BJ (cell line): Measurements from ENCODE around the gene MRPL39. TPM values are rescaled to one million over a fixed set of nuclear protein-coding genes. Genes with fewer than 3 reads are reported as not detected.

Experiments used
- CTCF ChIA-PET: fragments of 350-600 bp; formaldehyde crosslinking; extraction: SDS; loops from one replicate; lab custom pipeline; 2021; ENCODE audit warnings: antibody characterized with exemption, inconsistent platforms; lab: Yijun Ruan, JAX
- POLR2A ChIA-PET: fragments of 300-600 bp; sonication (Branson Sonifier 250); formaldehyde crosslinking; extraction: SDS; loops from one replicate; lab custom pipeline; 2021; ENCODE audit warnings: antibody characterized with exemption; lab: Charles Lee
- DNase-seq: peaks from one replicate; pipeline ENCODE4 v3.0.0-alpha.2; 2011; ENCODE audit warnings: low read depth
- H3K27me3 ChIP-seq: 2 replicates; pipeline ENCODE4 v1.6.0; 2011; ENCODE audit warnings: low read length; ENCODE audit not compliant: control insufficient read depth, insufficient read depth
- H3K36me3 ChIP-seq: 2 replicates; pipeline ENCODE4 v1.5.1; 2011; ENCODE audit warnings: low read length; ENCODE audit not compliant: control insufficient read depth, insufficient read depth
- H3K4me3 ChIP-seq: 2 replicates; pipeline ENCODE4 v1.5.1; 2011; ENCODE audit warnings: low read depth, mild to moderate bottlenecking, control low read depth, low read length
- polyA plus RNA-seq: library from polyadenylated mRNA; depleted of rRNA; stranded (reverse); fragments of >200 nt; gene quantifications from 2 replicates; pipeline ENCODE4 v1.2.3, GENCODE V29; 2011; rRNA removed
- TF ChIP-seq, protein P1 (sequence below): IDR thresholded peaks from 2 replicates; pipeline ENCODE4 v1.5.1; 2011; ENCODE audit warnings: low read depth, mild to moderate bottlenecking, control low read depth, inconsistent platforms, low read length, moderate library complexity; ENCODE audit not compliant: insufficient read depth

Gene MRPL39
- polyA plus RNA-seq, 1 experiment, result 11.6 TPM

DNA sequence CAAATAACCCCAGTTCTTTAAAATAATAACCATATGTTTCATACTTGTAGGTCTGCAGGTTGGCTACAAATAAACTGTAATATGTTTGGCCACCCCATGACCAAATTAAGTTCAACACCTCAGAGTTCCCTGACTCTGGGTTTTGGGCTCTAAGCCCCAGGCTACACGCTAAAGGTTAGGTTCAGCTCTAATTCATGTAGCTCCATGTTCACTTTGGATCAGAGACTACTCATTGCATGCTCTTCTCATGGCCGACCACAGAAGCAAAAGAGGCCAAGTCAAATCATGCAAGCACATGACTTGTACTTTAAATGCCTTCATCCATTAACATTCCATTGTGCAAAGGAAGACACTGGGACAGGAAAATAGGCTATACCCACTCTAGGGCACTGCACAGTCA lies 66.2 kb downstream of the MRPL39 start:
- H3K4me3 ChIP-seq, result no peak overlapping the region
- H3K36me3 ChIP-seq, result no peaks in the 10 kb centered on the region
- POLR2A ChIA-PET, result no interaction called here
- CTCF ChIA-PET, result interaction anchor here (0.8 kb wide), 1 partner anchor 25 kb away, joined by 3 read pairs; no protein-coding TSS in a partner anchor
- H3K27me3 ChIP-seq, result no peaks in the 10 kb centered on the region
- DNase-seq, result no peak
- TF ChIP-seq, protein P1, sequence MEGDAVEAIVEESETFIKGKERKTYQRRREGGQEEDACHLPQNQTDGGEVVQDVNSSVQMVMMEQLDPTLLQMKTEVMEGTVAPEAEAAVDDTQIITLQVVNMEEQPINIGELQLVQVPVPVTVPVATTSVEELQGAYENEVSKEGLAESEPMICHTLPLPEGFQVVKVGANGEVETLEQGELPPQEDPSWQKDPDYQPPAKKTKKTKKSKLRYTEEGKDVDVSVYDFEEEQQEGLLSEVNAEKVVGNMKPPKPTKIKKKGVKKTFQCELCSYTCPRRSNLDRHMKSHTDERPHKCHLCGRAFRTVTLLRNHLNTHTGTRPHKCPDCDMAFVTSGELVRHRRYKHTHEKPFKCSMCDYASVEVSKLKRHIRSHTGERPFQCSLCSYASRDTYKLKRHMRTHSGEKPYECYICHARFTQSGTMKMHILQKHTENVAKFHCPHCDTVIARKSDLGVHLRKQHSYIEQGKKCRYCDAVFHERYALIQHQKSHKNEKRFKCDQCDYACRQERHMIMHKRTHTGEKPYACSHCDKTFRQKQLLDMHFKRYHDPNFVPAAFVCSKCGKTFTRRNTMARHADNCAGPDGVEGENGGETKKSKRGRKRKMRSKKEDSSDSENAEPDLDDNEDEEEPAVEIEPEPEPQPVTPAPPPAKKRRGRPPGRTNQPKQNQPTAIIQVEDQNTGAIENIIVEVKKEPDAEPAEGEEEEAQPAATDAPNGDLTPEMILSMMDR, result no peak

GRCh38 chr21:25539606-25540005 lies 67.7 kb downstream of the MRPL39 start:
- TF ChIP-seq, protein P1, result no peak
- Histone ChIP-seq H3K27me3 (no peaks in the 10 kb centered on the region), H3K36me3 (no peaks in the 10 kb centered on the region), H3K4me3 (no peak overlapping the region)
- ChIA-PET POLR2A (no interaction called here), CTCF (no interaction called here)
- DNase-seq, result no peak

DNA sequence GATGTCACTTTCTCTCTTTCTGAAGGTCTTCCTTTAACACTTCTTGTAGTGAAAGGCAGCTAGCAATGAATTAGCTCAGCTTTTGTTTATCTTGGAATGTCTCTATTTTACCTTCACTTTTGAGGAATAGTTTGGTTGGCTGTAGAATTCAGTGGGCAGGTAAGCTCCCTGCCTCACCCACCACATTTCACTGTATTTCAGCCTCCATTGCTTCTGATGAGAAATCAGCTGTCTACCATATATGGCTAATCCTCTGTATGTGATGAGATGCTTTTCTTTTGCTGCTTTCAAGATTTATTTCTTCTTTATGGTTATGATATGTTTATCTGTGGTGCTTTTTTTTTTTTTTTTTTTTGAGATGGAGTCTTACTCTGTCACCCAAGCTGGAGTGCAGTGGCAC lies 70.1 kb downstream of the MRPL39 start:
- ChIA-PET CTCF (no interaction called here), POLR2A (no interaction called here)
- no peak for DNase-seq
- Histone ChIP-seq H3K4me3 (no peak overlapping the region), H3K36me3 (no peaks in the 10 kb centered on the region), H3K27me3 (no peaks in the 10 kb centered on the region)
- TF ChIP-seq, protein P1, result no peak

DNA sequence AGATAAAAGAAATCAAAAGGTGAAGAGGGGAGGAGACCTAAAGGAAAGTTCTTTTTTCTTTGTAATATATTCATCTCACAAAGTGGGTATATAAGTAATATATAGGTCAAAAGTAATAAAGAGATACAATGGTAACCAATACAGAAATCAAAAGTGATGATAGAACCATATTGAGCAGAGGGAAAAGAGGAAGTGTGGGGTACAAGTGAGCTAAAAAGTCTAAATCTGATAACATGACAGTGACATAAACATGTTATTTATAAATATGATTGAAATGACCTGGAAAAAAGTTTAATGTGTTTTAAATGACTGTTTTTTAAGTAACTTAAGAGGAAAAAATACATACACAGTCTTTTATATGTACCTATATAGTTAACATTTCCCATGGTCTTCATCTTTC lies 70.5 kb downstream of the MRPL39 start:
- H3K4me3 ChIP-seq, result no peak overlapping the region
- POLR2A ChIA-PET, result no interaction called here
- no peaks in the 10 kb centered on the region for H3K36me3 ChIP-seq
- H3K27me3 ChIP-seq, result no peaks in the 10 kb centered on the region
- CTCF ChIA-PET, result interaction anchor here (0.7 kb wide), 1 partner anchor 12 kb away, joined by 3 read pairs; no protein-coding TSS in a partner anchor
- no peak for DNase-seq
- TF ChIP-seq, protein P1, result no peak

DNA sequence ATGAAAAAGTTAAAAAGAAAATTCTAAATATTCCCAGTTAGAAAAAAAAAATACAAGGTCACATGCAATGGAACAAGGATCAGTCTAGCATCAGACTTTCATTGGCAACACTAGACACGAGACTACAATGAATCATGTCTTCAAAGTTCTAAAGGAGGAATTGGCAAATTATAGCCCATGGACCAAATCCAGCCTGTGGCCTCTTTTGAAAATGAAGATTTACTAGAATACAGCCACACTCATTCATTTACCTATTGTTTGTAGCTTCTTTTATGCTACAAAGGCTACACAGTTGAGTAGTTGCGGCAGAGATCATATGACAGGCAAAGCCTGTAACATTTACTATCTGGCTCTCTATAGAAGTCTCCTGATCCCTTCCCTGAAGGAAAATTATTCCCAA lies 71.4 kb downstream of the MRPL39 start:
- Histone ChIP-seq H3K27me3 (no peaks in the 10 kb centered on the region), H3K36me3 (no peaks in the 10 kb centered on the region), H3K4me3 (no peak overlapping the region)
- ChIA-PET POLR2A (no interaction called here), CTCF (no interaction called here)
- no peak for DNase-seq
- TF ChIP-seq, protein P1, result no peak

Other genes with a start within 250 kb of the MRPL39 start
- 0.21 and 0.58 TPM in 2 replicates for gene JAM2, start 31.8 kb upstream of the MRPL39 start, polyA plus RNA-seq
- gene ATP5PF, start 127.4 kb upstream of the MRPL39 start, polyA plus RNA-seq, result 52.8 and 133 TPM in 2 replicates
- 8.5 and 16.0 TPM in 2 replicates for gene GABPA, start 127.5 kb upstream of the MRPL39 start, polyA plus RNA-seq